ENCODE data around the gene PDGFRA. TPM values are rescaled to one million over a fixed set of nuclear protein-coding genes. Genes with fewer than 3 reads are reported as not detected.

PDGFRA gene
- 15.5 TPM for total RNA-seq

DNA sequence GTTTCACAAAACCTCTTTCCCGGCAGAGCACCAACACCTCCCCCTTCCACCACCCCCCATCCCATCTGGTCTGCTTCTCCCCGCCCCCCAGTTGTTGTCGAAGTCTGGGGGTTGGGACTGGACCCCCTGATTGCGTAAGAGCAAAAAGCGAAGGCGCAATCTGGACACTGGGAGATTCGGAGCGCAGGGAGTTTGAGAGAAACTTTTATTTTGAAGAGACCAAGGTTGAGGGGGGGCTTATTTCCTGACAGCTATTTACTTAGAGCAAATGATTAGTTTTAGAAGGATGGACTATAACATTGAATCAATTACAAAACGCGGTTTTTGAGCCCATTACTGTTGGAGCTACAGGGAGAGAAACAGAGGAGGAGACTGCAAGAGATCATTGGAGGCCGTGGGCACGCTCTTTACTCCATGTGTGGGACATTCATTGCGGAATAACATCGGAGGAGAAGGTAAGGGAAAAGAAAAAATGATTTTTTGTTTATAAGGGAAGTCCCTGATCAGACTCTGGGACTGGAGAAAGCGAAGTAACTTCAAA, at the start of gene PDGFRA:
Gene PDGFRA, plus strand, starts transcription at position 333 of the 541 bp plus-strand sequence. CDS start 29,476 bp downstream, outside the sequence.
- ATAC-seq (no peak), DNase-seq (ENCODE audit: low spot score) (no peak)

DNA sequence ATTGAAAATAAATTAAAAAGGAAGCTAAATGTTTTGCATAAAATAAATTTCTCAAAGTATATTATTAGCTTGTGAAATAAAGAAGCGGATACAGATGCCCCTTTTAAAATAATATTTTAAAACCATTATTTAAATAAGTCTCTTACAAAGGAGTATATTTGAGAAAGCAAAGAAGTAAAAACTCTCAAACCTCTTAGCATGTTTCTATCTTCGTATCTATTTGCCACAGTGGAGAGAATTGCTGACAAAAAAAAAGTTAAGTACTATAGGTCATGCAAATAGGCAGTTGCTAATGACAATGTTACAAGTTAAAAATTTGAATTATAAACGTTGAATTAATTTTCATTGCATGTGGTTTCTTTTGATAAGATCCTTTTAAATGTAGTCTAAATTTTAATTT, 44.5 kb upstream of the PDGFRA start:
- no peak for DNase-seq (ENCODE audit: low spot score)
- no peak for ATAC-seq

DNA sequence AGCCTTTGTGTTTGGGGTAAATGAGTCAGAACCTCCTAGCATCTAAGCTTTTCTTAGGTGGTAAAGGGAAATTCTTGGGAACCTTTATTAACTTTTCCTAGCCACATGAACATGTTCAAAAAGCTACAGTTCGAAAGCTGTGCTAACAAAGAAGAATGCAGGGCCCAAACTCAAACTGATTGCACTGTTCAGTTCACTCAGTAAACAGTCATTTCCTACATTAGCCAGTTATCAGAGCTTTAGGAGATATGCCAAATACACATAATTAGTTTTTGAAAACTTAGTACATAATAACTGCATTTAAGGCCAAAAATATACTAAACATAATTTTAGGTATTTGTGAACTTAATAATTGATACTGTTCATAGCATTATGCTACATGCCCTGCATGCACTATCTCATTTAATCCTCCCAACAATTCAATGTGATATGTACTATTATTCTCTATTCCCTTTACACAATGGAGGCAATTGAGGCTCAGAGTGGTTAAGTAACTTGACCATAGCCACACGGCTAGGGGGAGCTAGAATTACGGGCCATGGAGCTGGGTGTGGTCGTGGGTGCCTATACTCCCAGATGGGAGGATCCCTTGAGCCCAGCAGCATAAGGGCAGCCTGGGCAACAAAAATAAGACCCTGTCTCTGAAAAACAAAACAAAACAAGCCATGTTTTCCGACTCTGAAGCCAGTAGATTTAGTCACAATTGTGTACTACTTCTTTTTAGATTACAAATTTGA, 43.9 kb upstream of the PDGFRA start:
- DNase-seq (ENCODE audit: low spot score), result no peak

GRCh38 chr4:54185866-54186265, 43.2 kb upstream of the PDGFRA start:
- DNase-seq (ENCODE audit: low spot score) (no peak), ATAC-seq (no peak)

More for the DNA sequence above, 43.9 kb upstream of the PDGFRA start:
- ATAC-seq, result no peak

DNA sequence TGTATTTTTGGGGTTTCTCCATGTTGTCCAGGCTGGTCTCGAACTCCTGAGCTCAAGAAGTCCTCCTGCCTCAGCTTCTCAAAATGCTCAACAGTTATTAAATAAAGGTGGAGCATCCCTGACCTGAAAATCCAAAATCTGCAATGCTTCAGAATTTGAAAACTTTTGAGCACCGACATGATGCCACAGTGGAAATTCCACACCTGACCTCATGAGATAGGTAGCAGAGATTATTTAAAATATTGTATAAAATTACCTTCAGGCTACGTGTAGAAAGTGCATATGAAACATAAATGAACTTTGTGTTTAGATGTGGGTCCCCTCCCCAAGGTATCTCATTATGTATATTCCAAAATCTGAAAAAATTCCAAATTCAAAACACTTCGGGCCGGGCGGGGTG, 42.7 kb upstream of the PDGFRA start:
- ATAC-seq (no peak), DNase-seq (ENCODE audit: low spot score) (no peak)

DNA sequence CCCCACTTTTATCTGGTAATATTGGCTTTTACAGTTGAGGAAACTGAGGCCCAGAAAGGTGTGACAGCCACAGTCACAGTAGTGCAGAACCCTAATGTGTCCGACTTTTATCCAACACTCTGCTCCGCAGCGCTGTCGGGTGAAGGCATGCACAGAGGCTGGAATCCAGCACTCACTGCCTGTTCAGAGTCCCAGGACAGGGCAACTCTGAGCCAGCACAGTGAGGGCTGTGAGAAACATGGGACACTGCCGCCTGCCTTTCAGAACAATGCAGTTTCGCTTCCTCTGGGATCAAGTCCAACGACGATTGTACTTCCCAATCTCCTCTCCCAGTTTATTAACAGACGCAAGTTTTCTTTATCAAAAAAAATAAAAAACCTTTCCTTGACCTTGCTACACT, 41.9 kb upstream of the PDGFRA start:
- DNase-seq (ENCODE audit: low spot score) (peak; percentile 45), ATAC-seq (peak; percentile 80)

GRCh38 chr4:54189140-54189539, 40.0 kb upstream of the PDGFRA start:
- DNase-seq (ENCODE audit: low spot score), result no peak
- ATAC-seq, result no peak

DNA sequence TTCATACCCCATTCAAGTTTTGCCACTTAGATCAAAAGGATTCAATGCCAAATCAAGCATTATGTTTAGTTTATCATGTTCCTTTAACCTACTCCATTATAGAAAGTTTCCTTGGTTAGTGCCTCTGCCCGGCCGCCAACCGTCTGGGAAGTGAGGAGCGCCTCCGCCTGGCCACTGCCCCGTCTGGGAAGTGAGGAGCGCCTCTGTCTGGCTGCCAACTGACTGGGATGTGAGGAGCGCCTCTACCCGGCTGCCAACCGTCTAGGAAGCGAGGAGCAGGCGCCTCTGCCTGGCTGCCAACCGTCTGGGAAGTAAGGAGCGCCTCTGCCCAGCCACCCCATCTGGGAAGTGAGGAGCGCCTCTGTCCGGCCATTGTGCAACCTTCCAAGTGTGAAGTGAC, 36.3 kb upstream of the PDGFRA start:
- no peak for ATAC-seq
- DNase-seq (ENCODE audit: low spot score), result no peak

- no peak for ATAC-seq
- DNase-seq (ENCODE audit: low spot score), result no peak
Observed at GRCh38 chr4:54197926-54198325, 31.2 kb upstream of the PDGFRA start.

GRCh38 chr4:54199919-54200318, 29.2 kb upstream of the PDGFRA start:
- no peak for DNase-seq (ENCODE audit: low spot score)
- ATAC-seq, result no peak

- DNase-seq (ENCODE audit: low spot score), result no peak
- ATAC-seq, result no peak
Observed at GRCh38 chr4:54209617-54210016, 19.5 kb upstream of the PDGFRA start.

DNA sequence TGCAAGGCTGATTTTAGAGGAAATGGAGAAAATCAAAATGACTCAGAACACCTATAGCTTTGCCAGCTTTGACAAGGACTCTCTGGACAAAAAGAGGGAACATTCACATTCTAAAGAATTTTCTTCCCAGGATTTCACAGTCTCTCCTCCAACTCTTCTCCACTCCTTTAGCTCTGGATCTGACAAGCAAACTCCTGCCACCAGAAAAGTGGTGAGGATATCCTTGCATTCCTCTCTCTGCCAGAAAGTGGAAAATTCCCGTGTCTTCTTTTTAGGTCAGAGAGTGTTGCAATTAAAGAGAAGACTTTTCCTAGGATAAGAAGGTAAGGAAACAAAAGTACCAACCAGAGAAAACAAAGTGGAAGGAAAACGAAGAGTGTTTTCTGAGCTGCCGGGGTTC, 16.1 kb upstream of the PDGFRA start:
- ATAC-seq (no peak), DNase-seq (ENCODE audit: low spot score) (no peak)

- ATAC-seq (no peak), DNase-seq (ENCODE audit: low spot score) (no peak)
Observed at GRCh38 chr4:54213761-54214160, 15.3 kb upstream of the PDGFRA start.

GRCh38 chr4:54215379-54216077, 13.6 kb upstream of the PDGFRA start:
- ATAC-seq (no peak), DNase-seq (ENCODE audit: low spot score) (no peak)

GRCh38 chr4:54217642-54218495, 11.2 kb upstream of the PDGFRA start:
- DNase-seq (ENCODE audit: low spot score) (peak; percentile 71), ATAC-seq (peak; percentile 99)

DNA sequence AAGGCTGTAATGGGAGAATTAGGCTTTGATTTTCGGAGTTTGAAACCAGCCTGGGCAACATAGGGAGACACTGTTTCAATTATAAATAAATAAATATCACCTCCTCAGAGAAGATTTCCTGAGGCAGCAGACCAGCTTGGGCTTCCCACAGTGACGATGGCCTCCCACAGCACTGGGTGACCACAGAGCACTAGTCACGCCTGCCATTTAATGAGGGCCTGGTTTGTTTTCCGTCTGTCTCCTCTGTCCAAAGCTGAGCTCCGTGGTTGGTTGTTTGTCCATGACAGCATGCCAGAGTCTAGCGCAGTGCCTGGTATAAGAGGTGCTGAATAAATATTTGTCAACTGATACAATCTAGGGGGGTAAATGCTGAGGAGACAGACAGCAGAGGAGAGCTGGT, 10.4 kb upstream of the PDGFRA start:
- DNase-seq (ENCODE audit: low spot score) (no peak), ATAC-seq (no peak)

- ATAC-seq, result no peak
- DNase-seq (ENCODE audit: low spot score), result no peak
Observed at GRCh38 chr4:54224996-54225597, 4.0 kb upstream of the PDGFRA start.

- DNase-seq (ENCODE audit: low spot score) (no peak), ATAC-seq (peak; percentile 49)
Observed at GRCh38 chr4:54225598-54226403, 3.3 kb upstream of the PDGFRA start.

- DNase-seq (ENCODE audit: low spot score), result no peak
- ATAC-seq, result peak; percentile 23
Observed at GRCh38 chr4:54226404-54227255, 2.5 kb upstream of the PDGFRA start.

Data from left lobe of liver (tissue), 2 donors.